ENCODE data around the gene ANO3.

DNA sequence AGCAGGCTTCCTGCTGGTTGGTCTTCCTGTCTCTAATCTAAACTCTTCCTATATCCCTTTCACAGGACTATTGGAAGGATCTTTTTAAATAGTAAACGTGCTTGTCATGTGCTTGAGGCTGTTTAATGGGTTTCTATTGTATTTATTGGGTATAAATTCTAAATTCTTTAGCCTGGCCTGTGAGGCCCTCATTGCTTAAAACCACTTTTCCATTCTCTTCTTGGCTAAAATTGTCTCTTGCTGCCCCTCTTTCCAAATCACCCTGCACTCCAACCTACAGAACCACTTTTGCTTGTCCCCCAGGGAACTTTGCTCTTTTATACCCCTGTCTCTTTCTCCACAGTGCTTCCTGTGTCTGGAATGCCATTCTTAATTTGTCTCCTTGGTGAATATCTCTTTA is 286.5 kb downstream of the ANO3 start:
- TF ChIP-seq, protein P1, sequence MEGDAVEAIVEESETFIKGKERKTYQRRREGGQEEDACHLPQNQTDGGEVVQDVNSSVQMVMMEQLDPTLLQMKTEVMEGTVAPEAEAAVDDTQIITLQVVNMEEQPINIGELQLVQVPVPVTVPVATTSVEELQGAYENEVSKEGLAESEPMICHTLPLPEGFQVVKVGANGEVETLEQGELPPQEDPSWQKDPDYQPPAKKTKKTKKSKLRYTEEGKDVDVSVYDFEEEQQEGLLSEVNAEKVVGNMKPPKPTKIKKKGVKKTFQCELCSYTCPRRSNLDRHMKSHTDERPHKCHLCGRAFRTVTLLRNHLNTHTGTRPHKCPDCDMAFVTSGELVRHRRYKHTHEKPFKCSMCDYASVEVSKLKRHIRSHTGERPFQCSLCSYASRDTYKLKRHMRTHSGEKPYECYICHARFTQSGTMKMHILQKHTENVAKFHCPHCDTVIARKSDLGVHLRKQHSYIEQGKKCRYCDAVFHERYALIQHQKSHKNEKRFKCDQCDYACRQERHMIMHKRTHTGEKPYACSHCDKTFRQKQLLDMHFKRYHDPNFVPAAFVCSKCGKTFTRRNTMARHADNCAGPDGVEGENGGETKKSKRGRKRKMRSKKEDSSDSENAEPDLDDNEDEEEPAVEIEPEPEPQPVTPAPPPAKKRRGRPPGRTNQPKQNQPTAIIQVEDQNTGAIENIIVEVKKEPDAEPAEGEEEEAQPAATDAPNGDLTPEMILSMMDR (conservative IDR thresholded peaks at IDR 0.05; ENCODE audit: low read depth in 2 of 2), result no peak
- TF ChIP-seq POLR2AphosphoS5 (IDR thresholded peaks at IDR 0.05; ENCODE audit: low read depth) (no peak), EZH2 (IDR thresholded peaks at IDR 0.05; ENCODE audit: low read depth, unreplicated experiment) (no peak), EZH2phosphoT487 (IDR thresholded peaks at IDR 0.05; ENCODE audit: unreplicated experiment) (no peak), CREB1 (CRISPR knock-in tag; IDR thresholded peaks at IDR 0.05; ENCODE audit: low read depth) (no peak), JUNB (IDR thresholded peaks at IDR 0.05; ENCODE audit: unreplicated experiment) (no peak)
- TF ChIP-seq, protein P2, sequence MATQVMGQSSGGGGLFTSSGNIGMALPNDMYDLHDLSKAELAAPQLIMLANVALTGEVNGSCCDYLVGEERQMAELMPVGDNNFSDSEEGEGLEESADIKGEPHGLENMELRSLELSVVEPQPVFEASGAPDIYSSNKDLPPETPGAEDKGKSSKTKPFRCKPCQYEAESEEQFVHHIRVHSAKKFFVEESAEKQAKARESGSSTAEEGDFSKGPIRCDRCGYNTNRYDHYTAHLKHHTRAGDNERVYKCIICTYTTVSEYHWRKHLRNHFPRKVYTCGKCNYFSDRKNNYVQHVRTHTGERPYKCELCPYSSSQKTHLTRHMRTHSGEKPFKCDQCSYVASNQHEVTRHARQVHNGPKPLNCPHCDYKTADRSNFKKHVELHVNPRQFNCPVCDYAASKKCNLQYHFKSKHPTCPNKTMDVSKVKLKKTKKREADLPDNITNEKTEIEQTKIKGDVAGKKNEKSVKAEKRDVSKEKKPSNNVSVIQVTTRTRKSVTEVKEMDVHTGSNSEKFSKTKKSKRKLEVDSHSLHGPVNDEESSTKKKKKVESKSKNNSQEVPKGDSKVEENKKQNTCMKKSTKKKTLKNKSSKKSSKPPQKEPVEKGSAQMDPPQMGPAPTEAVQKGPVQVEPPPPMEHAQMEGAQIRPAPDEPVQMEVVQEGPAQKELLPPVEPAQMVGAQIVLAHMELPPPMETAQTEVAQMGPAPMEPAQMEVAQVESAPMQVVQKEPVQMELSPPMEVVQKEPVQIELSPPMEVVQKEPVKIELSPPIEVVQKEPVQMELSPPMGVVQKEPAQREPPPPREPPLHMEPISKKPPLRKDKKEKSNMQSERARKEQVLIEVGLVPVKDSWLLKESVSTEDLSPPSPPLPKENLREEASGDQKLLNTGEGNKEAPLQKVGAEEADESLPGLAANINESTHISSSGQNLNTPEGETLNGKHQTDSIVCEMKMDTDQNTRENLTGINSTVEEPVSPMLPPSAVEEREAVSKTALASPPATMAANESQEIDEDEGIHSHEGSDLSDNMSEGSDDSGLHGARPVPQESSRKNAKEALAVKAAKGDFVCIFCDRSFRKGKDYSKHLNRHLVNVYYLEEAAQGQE (IDR thresholded peaks at IDR 0.05; ENCODE audit: unreplicated experiment), result no peak
- TF ChIP-seq, protein P3, sequence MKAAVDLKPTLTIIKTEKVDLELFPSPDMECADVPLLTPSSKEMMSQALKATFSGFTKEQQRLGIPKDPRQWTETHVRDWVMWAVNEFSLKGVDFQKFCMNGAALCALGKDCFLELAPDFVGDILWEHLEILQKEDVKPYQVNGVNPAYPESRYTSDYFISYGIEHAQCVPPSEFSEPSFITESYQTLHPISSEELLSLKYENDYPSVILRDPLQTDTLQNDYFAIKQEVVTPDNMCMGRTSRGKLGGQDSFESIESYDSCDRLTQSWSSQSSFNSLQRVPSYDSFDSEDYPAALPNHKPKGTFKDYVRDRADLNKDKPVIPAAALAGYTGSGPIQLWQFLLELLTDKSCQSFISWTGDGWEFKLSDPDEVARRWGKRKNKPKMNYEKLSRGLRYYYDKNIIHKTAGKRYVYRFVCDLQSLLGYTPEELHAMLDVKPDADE (IDR thresholded peaks at IDR 0.05), result no peak

Measured in GM23338 (cell line).